Endothelial cell of umbilical vein (primary cell): ENCODE results near the gene INPP5B. TPM values are rescaled to one million over a fixed set of nuclear protein-coding genes. Genes with fewer than 3 reads are reported as not detected.

Experiments
- BruUV-seq: library from RNA; stranded (reverse); fragments of 400-500 nt; replicated peaks from 2 replicates; lab custom pipeline; 2021; lab: Mats Ljungman, UMichigan
- CTCF ChIA-PET: fragments of 300-600, 350-600 bp; sonication (Branson Sonifier 250); formaldehyde crosslinking; loops from one replicate; lab custom pipeline; 2021; ENCODE audit warnings: antibody characterized with exemption, inconsistent platforms; lab: Charles Lee
- POLR2A ChIA-PET: fragments of 300-600, 350-600 bp; sonication (Branson Sonifier 250); formaldehyde crosslinking; loops from one replicate; lab custom pipeline; 2021; ENCODE audit warnings: antibody characterized with exemption, inconsistent platforms; lab: Charles Lee
- DNase-seq: peaks from one replicate; pipeline ENCODE4 v3.0.0-alpha.2; 2011; ENCODE audit warnings: low read depth, low spot score
- FAIRE-seq: peaks from 2 replicates; lab custom pipeline; 2011; peaks lifted over from hg19 to GRCh38; lab: Jason Lieb, UNC
- H2AFZ ChIP-seq: 2 replicates; pipeline ENCODE4 v1.6.0; 2012; ENCODE audit warnings: low read depth, low read length, control low read depth, inconsistent platforms
- H3K27ac ChIP-seq: 2 replicates; pipeline ENCODE4 v1.5.1; 2011; ENCODE audit warnings: low read depth, mild to moderate bottlenecking, control low read depth, low read length, moderate library complexity; ENCODE audit not compliant: insufficient read depth
- H3K27me3 ChIP-seq, 2 experiments: 2 replicates each; pipeline versions ENCODE4 v1.6.0 to v1.6.1; 2011; ENCODE audit warnings: low read length in 2 of 2, mixed read lengths in 1 of 2; ENCODE audit not compliant: control insufficient read depth in 2 of 2, insufficient read depth in 2 of 2
- H3K36me3 ChIP-seq, 2 experiments: 2 replicates in 1 of 2; 3 replicates in 1 of 2; pipeline ENCODE4 v1.5.1; 2011; ENCODE audit warnings: low read length in 2 of 2, mild to moderate bottlenecking in 1 of 2, moderate library complexity in 1 of 2; ENCODE audit not compliant: control insufficient read depth in 2 of 2, insufficient read depth in 2 of 2; ENCODE audit errors: extremely low read depth in 1 of 2
- H3K4me1 ChIP-seq: 3 replicates; pipeline ENCODE4 v1.5.1; 2011; ENCODE audit warnings: mild to moderate bottlenecking, low read length; ENCODE audit not compliant: control insufficient read depth, insufficient read depth; ENCODE audit errors: extremely low read depth
- H3K4me2 ChIP-seq: 2 replicates; pipeline ENCODE4 v1.6.1; 2011; ENCODE audit warnings: low read length, control low read depth, mixed read lengths; ENCODE audit not compliant: insufficient read depth
- H3K4me3 ChIP-seq, 3 experiments: fragments of 200-600 bp in 1 of 3; sonication (generic), shearing (Covaris generic) in 1 of 3; replicated peaks in 1 of 3; 2 replicates each; pipeline ENCODE4 v1.5.1; 2011 to 2016; ENCODE audit warnings: control low read depth in 3 of 3, low read length in 3 of 3, mild to moderate bottlenecking in 2 of 3, inconsistent platforms in 1 of 3, low read depth in 1 of 3, moderate library complexity in 1 of 3; ENCODE audit not compliant: insufficient read depth in 1 of 3
- H3K79me2 ChIP-seq: 2 replicates; pipeline ENCODE4 v1.6.0; 2012; ENCODE audit warnings: low read length, inconsistent platforms; ENCODE audit not compliant: control insufficient read depth, insufficient read depth
- H3K9ac ChIP-seq: replicated peaks from 2 replicates; pipeline ENCODE3; 2011; ENCODE audit warnings: low read length, control low read depth; ENCODE audit not compliant: insufficient read depth; ENCODE audit errors: extremely low read depth
- H3K9me1 ChIP-seq: replicated peaks from 3 replicates; pipeline ENCODE4 v1.6.0; 2011; ENCODE audit warnings: mild to moderate bottlenecking, low read length; ENCODE audit not compliant: control insufficient read depth, insufficient read depth; ENCODE audit errors: extremely low read depth
- H3K9me3 ChIP-seq: replicated peaks from 2 replicates; pipeline ENCODE4 v1.5.1; 2012; ENCODE audit warnings: low read length, inconsistent platforms; ENCODE audit not compliant: control insufficient read depth, insufficient read depth
- H4K20me1 ChIP-seq: replicated peaks from 2 replicates; pipeline ENCODE3; 2011; ENCODE audit warnings: mild to moderate bottlenecking, low read length; ENCODE audit not compliant: control insufficient read depth, insufficient read depth; ENCODE audit errors: extremely low read depth
- CTCF ChIP-seq, 2 donors: IDR thresholded peaks; 1 replicate in 1 of 2; 2 replicates in 1 of 2; pipeline ENCODE4 v1.5.1; 2011; ENCODE audit warnings: low read length in 2 of 2, mild to moderate bottlenecking in 2 of 2, moderate library complexity in 2 of 2, control low read depth in 1 of 2, inconsistent platforms in 1 of 2, low read depth in 1 of 2; ENCODE audit not compliant: insufficient read depth in 1 of 2; ENCODE audit errors: extremely low read depth in 1 of 2
- EZH2 ChIP-seq: IDR thresholded peaks from 2 replicates; pipeline ENCODE4 v1.6.1; 2012; ENCODE audit warnings: borderline replicate concordance, low read depth, mild to moderate bottlenecking, moderate library complexity, low read length, inconsistent platforms; ENCODE audit not compliant: severe bottlenecking
- FOS ChIP-seq: IDR thresholded peaks from 2 replicates; pipeline ENCODE4 v1.6.1; 2011; ENCODE audit warnings: mild to moderate bottlenecking, low read length, moderate library complexity, borderline replicate concordance; ENCODE audit not compliant: insufficient read depth
- GATA2 ChIP-seq: IDR thresholded peaks from 2 replicates; pipeline ENCODE4 v1.7.0; 2011; ENCODE audit warnings: low read depth, mild to moderate bottlenecking, moderate library complexity, mixed read lengths, low read length; ENCODE audit not compliant: insufficient read length, insufficient read depth
- JUN ChIP-seq: IDR thresholded peaks from 2 replicates; pipeline ENCODE4 v1.6.1; 2011; ENCODE audit warnings: borderline replicate concordance, low read depth; ENCODE audit not compliant: insufficient read length, insufficient read depth
- MAX ChIP-seq: IDR thresholded peaks from 2 replicates; pipeline ENCODE4 v1.6.1; 2011; ENCODE audit not compliant: insufficient read depth, insufficient read length
- MYC ChIP-seq: IDR thresholded peaks from one replicate; pipeline ENCODE4 v1.6.1; 2011; ENCODE audit warnings: mild to moderate bottlenecking, low read depth, low read length
- POLR2A ChIP-seq: IDR thresholded peaks from 2 replicates; pipeline ENCODE4 v1.6.1; 2012; ENCODE audit warnings: low read depth, mild to moderate bottlenecking, control low read depth, low read length
- POLR2AphosphoS5 ChIP-seq: IDR thresholded peaks from 2 replicates; pipeline ENCODE4 v1.6.1; 2012; ENCODE audit warnings: low read depth, mild to moderate bottlenecking, control low read depth, low read length, moderate library complexity; ENCODE audit not compliant: insufficient read depth
- dilution Hi-C: fragments of 300-500 bp; cut with MboI; formaldehyde crosslinking; loops from one replicate; pipeline ENCODE4 v1.15.0; 2019; ENCODE audit warnings: low sequenced_read_pairs; ENCODE audit not compliant: extremely low pct_ligation_motif_present
- intact Hi-C: fragments of 100-400 bp; cut with micrococcal nuclease; formaldehyde crosslinking; loops from one replicate; pipeline ENCODE4 v1.10.0; 2022
- polyA plus RNA-seq, 4 experiments: library from polyadenylated mRNA; depleted of rRNA in 3 of 4; stranded (reverse) in 3 of 4; unstranded in 1 of 4; fragments of >200 nt; gene quantifications; 2 replicates each; pipeline versions ENCODE4 v1.2.1 to v1.2.3, GENCODE V29; 2011 to 2012; ENCODE audit warnings: missing spikeins in 1 of 4
- total RNA-seq: library from RNA; stranded (reverse); gene quantifications from 2 replicates; pipeline ENCODE4 v1.2.3, GENCODE V29; 2021

Gene INPP5B
- total and polyA plus RNA-seq, 2 donors (not counting 3 experiments of a cell fraction or from before 2014, with no cell fraction given) = 7.4 to 14.7 TPM

- dilution Hi-C loops (no loop called here), intact Hi-C loops (loop anchor here (1.0 to 10.0 kb wide), 4 partner anchors 49 to 386 kb away; partner anchors contain the start of genes CDCA8 and ZC3H12A)
- BruUV-seq = no TSS peak
- H3K4me2 ChIP-seq = peak overlapping the region; percentile 32
- H3K9me3 ChIP-seq = no peaks in the 10 kb centered on the region
- no peaks in the 10 kb centered on the region for H4K20me1 ChIP-seq
- no peaks in the 10 kb centered on the region for H3K9me1 ChIP-seq
- CTCF ChIA-PET = interaction anchor here (0.7 to 2.7 kb wide), 19 partner anchors 9 to 303 kb away, joined by 3 to 32 read pairs (median 6); partner anchors contain the start of genes C1orf122, CDCA8, DNALI1 and MANEAL
- TF ChIP-seq EZH2 (no peak), FOS (no peak), POLR2A (no peak), POLR2AphosphoS5 (no peak), GATA2 (no peak), MAX (no peak), CTCF (IDR thresholded peaks at IDR 0.05; ENCODE audit: extremely low read depth in 1 of 2, insufficient read depth in 1 of 2, low read depth in 1 of 2, low read length in 2 of 2) (no peak), MYC (no peak), JUN (no peak)
- H3K79me2 ChIP-seq = peaks cover 20% of the 10 kb centered on the region
- POLR2A ChIA-PET = interaction anchor here (2.1 kb wide), 1 partner anchor 170 kb away, joined by 5 read pairs; a partner anchor contains a TSS
- no peak overlapping the region for H3K9ac ChIP-seq
- FAIRE-seq = no peak
- no peak overlapping the region for H3K4me3 ChIP-seq
- H3K4me1 ChIP-seq = peaks cover 11% of the 10 kb centered on the region
- H3K36me3 ChIP-seq = peaks cover 3 to 5% of the 10 kb centered on the region in 2 experiments
- H3K27ac ChIP-seq = no peak overlapping the region
- no peak for DNase-seq
- no peaks in the 10 kb centered on the region for H3K27me3 ChIP-seq
- peak overlapping the region; percentile 60 for H2AFZ ChIP-seq
Measured at GRCh38 chr1:37860346-37860666, 86.5 kb downstream of the INPP5B start.
